ENCODE measurements around the gene OR6Q1.
"Not testable (repeated sequence)": the region's sequence is repeated elsewhere in the genome, so short reads cannot be mapped to it uniquely, and the experiment has no call there.

DNA sequence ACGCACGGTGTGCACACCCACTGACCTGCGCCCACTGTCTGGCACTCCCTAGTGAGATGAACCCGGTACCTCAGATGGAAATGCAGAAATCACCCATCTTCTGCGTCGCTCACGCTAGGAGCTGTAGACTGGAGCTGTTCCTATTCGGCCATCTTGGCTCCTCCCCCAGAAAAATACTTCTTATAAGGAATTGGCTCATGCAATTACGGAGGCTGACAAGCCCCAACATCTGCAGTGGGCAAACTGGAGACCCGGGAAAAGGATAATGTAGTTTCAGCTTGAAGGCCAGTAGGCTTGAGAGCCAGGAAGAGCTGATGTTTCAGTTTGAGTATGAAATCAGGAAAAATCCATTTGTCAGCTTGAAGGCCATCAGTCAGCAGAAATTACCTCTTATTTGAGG lies 30.7 kb upstream of the OR6Q1 start:
- TF ChIP-seq ZBTB21 (CRISPR knock-in tag; IDR thresholded peaks at IDR 0.05; ENCODE audit: borderline replicate concordance); ZNF121 (CRISPR knock-in tag; IDR thresholded peaks at IDR 0.05); FOXP1 (CRISPR knock-in tag; IDR thresholded peaks at IDR 0.05; ENCODE audit: borderline replicate concordance); MXD4 (CRISPR knock-in tag; IDR thresholded peaks at IDR 0.05; ENCODE audit: borderline replicate concordance); ZNF263 (CRISPR knock-in tag; IDR thresholded peaks at IDR 0.05; ENCODE audit: low read depth): not testable (repeated sequence)
- TF ChIP-seq, protein P1, sequence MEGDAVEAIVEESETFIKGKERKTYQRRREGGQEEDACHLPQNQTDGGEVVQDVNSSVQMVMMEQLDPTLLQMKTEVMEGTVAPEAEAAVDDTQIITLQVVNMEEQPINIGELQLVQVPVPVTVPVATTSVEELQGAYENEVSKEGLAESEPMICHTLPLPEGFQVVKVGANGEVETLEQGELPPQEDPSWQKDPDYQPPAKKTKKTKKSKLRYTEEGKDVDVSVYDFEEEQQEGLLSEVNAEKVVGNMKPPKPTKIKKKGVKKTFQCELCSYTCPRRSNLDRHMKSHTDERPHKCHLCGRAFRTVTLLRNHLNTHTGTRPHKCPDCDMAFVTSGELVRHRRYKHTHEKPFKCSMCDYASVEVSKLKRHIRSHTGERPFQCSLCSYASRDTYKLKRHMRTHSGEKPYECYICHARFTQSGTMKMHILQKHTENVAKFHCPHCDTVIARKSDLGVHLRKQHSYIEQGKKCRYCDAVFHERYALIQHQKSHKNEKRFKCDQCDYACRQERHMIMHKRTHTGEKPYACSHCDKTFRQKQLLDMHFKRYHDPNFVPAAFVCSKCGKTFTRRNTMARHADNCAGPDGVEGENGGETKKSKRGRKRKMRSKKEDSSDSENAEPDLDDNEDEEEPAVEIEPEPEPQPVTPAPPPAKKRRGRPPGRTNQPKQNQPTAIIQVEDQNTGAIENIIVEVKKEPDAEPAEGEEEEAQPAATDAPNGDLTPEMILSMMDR (IDR thresholded peaks at IDR 0.05): not testable (repeated sequence)
- TF ChIP-seq, protein P2, sequence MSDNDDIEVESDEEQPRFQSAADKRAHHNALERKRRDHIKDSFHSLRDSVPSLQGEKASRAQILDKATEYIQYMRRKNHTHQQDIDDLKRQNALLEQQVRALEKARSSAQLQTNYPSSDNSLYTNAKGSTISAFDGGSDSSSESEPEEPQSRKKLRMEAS (CRISPR knock-in tag; IDR thresholded peaks at IDR 0.05): not testable (repeated sequence)
- TF ChIP-seq, protein P3, sequence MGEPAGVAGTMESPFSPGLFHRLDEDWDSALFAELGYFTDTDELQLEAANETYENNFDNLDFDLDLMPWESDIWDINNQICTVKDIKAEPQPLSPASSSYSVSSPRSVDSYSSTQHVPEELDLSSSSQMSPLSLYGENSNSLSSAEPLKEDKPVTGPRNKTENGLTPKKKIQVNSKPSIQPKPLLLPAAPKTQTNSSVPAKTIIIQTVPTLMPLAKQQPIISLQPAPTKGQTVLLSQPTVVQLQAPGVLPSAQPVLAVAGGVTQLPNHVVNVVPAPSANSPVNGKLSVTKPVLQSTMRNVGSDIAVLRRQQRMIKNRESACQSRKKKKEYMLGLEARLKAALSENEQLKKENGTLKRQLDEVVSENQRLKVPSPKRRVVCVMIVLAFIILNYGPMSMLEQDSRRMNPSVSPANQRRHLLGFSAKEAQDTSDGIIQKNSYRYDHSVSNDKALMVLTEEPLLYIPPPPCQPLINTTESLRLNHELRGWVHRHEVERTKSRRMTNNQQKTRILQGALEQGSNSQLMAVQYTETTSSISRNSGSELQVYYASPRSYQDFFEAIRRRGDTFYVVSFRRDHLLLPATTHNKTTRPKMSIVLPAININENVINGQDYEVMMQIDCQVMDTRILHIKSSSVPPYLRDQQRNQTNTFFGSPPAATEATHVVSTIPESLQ (CRISPR knock-in tag; IDR thresholded peaks at IDR 0.05): not testable (repeated sequence)

All from WTC11 (cell line).